Measurements from ENCODE around the gene GASK1A.

Gene GASK1A

DNA sequence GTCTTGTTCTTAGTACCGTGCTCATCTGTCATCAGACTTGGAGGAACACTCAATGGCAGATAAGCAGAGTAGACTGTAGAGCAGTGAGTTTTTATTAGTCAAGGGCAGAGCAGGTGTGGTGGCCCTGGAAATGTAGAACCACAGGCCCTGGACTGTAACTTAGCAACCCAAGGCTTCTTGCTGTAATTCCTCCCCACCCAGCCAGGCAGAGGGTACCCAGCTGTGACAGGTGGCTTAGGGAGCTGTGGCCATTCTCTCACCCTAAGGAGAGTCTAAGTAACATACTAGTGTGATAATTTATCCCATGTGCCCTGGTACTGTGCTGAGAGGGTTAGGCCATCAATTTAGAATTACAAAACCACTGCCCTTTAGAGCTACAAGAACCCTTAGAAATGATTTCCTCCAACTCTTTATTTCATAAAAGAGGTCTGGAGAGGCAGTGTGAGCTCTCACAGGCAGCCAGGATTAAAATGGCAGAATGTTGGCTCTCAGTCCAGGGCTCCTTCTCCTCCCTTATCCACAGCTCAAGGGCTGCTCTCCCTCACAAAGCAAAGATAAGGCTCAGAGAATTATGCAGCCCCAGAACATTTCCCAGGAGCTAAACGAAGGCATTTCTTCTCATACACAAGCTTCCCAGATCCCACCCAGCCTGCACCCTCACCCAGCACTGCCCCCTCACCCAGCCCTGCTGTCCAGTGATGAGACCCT lies 123.8 kb downstream of the GASK1A start:
- no peak overlapping the region for H3K4me3 ChIP-seq (replicated peaks; ENCODE audit: low read depth, low read length)
- TF ChIP-seq, protein P1, sequence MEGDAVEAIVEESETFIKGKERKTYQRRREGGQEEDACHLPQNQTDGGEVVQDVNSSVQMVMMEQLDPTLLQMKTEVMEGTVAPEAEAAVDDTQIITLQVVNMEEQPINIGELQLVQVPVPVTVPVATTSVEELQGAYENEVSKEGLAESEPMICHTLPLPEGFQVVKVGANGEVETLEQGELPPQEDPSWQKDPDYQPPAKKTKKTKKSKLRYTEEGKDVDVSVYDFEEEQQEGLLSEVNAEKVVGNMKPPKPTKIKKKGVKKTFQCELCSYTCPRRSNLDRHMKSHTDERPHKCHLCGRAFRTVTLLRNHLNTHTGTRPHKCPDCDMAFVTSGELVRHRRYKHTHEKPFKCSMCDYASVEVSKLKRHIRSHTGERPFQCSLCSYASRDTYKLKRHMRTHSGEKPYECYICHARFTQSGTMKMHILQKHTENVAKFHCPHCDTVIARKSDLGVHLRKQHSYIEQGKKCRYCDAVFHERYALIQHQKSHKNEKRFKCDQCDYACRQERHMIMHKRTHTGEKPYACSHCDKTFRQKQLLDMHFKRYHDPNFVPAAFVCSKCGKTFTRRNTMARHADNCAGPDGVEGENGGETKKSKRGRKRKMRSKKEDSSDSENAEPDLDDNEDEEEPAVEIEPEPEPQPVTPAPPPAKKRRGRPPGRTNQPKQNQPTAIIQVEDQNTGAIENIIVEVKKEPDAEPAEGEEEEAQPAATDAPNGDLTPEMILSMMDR (IDR thresholded peaks at IDR 0.05; ENCODE audit: low read length, missing control alignments) = no peak
- peak; percentile 3 for DNase-seq (ENCODE audit: low read depth)

DNA sequence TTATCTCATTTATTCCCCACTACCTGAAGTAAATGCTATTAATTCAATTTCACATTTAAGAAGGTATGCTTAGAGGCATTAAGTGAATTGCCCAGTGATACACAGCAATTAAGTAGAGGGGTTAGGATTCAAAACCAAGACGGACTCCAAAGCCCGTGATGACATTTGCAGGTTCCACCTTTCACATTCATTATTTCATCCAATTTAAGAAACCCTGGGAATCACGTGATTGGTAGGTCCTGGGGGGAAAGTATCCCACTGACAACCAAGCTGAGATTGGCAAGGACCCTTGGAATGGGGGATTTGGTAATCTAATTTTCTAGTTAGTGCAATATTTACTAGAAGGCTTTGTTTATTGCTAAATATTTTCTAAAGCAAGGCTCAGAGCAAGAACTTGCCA lies 124.9 kb downstream of the GASK1A start:
- H3K4me3 ChIP-seq (replicated peaks; ENCODE audit: low read depth, low read length) = no peak overlapping the region
- TF ChIP-seq, protein P1 (IDR thresholded peaks at IDR 0.05; ENCODE audit: low read length, missing control alignments) = no peak
- no peak for DNase-seq (ENCODE audit: low read depth)

DNA sequence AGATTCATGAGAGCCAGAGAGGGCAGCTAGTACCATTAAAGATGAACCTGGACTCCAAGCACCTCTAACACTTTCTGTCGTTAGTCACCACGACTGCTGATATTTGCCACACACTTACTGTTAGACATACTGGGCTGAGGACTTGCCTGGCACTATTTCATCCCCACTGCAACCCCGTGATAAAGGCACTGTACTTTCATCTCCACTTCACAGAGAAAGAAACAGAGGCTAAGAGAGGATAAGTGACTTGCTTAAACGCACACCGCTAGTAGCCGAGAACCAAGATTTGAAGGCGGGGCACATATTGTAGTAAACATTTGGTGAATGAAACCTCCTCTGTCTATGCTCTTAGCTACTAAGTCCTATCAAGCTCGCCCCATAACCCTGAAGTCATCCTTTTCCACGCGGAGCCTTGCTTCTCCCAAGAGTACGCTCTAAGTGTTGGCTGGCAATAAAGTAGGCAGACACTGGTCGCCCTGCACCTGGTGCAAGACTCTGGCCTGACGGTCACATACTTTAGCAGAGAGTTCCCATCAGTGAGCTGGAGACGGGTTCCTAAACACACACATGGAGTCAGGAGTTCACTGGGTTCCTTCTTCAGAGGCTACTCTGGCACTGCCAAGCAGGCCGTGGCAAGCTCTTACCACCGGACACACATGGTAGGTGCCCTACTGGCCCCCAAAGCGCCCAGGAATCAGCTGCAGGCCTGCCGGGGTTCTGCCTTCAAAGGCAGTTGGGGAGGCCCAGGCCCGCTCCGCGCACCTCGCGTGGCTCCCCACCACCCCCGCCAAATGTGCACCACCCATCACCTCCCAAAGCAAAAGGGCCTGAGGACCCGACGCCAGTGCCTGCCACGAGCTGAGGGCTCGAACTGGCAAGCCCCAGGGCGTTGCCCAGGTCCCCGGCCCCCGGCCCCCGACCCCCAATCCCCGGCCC lies 125.8 kb downstream of the GASK1A start:
- TF ChIP-seq, protein P1 (IDR thresholded peaks at IDR 0.05; ENCODE audit: low read length, missing control alignments) = no peak
- DNase-seq (ENCODE audit: low read depth) = no peak
- peak overlapping the region; percentile 67 for H3K4me3 ChIP-seq (replicated peaks; ENCODE audit: low read depth, low read length)

DNA sequence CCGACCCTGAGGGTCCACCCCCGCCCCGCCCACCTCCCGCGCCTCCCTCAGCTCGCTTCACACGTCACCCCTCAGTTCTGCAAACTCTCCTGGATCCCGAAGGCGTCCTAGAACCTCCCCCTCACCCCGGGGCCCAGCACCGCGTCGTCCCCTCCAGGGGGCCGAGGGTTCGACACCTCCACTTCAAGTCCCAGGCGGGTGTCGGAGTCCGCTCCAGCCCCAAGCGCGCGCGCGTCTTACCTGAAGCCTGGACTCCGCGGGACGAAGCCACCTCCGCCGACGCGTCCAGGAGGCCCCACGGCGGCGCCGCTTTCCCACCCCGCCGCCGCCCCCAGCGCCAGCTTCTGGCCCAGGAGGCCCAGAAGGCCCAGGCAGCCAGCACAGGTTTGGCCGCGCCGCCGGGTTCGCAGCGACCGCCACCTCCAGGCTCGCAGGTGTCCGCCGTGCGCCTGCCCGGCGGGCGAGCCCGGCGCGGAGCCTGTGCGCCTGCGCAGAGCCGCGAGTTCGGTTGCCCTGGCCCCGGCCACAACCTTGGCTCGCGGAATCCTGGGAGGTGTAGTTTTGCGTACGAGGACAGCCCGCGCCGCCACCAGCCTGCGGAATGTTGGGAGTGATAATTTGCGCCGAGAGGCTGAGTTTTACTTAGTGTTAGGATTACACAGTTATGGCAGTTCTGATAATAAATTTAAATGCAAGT lies 126.6 kb downstream of the GASK1A start, which contains the start of gene POMGNT2:
Gene POMGNT2, minus strand, starts transcription at position 484 of the 697 bp plus-strand sequence. CDS start 24,648 bp downstream, outside the sequence.
- TF ChIP-seq, protein P1 (IDR thresholded peaks at IDR 0.05; ENCODE audit: low read length, missing control alignments) = no peak
- H3K4me3 ChIP-seq (replicated peaks; ENCODE audit: low read depth, low read length) = peak within 1 kb of the TSS; percentile 67
- peak; percentile 80 for DNase-seq (ENCODE audit: low read depth)

DNA sequence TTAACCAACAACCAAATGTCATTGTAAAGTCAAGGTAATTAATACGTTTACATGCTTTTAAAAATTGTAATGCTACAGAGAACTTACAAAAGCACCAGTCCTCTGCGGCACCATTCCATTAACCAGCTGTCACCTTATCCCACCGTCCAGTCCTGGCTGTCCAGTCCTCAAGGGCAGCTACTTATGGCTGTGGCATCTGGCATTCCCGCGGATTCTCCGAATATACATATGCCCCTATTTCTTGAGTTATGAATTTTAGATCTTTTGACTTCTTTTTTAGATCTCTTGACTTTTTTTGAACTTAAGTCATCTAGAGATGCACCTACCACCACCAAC lies 127.2 kb downstream of the GASK1A start:
- TF ChIP-seq, protein P1 (IDR thresholded peaks at IDR 0.05; ENCODE audit: low read length, missing control alignments) = no peak
- DNase-seq (ENCODE audit: low read depth) = no peak
- H3K4me3 ChIP-seq (replicated peaks; ENCODE audit: low read depth, low read length) = peak overlapping the region; percentile 27
